Stimulated activated CD8-positive, alpha-beta memory T cell treated with anti-CD3 and anti-CD28 coated beads, Interleukin-4, amount 100 ng/mL, for 4 hours (primary cell): Measurements from ENCODE around the gene TPSD1.
"Not testable (repeated sequence)": the region's sequence is repeated elsewhere in the genome, so short reads cannot be mapped to it uniquely, and the experiment has no call there.

ENCODE experiments used
- DNase-seq, 2 donors: peaks; one replicate each; pipeline ENCODE4 v3.0.0-alpha.2; 2020; ENCODE audit warnings: low read depth in 2 of 2, low spot score in 1 of 2

The TPSD1 gene

DNA sequence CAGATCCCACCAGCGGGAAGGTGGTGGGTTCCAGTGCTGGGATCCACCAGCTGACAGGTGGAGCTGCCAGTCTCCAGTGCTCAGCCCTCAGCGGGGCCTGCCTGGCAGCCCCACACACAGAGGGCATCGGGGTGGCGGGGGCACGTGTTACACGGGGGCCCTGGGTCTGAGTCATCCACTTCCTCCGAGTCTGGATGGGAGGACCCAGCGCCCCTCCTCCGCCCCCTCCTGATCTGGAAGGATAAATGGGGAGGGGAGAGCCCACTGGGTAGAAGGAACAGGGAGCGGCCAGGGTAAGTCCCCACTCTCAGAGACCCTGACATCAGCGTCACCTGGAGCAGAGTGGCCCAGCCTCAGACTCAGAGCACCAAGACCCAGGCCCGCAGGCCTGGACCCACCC is 15.4 kb upstream of the TPSD1 start, which contains the start of gene TPSAB1:
Gene TPSAB1, plus strand, starts transcription at position 270 of the 400 bp plus-strand sequence. CDS start 234 bp downstream, outside the sequence.
- not testable (repeated sequence) for DNase-seq

GRCh38 chr16:1241081-1241480 is 14.8 kb upstream of the TPSD1 start:
- not testable (repeated sequence) for DNase-seq

DNA sequence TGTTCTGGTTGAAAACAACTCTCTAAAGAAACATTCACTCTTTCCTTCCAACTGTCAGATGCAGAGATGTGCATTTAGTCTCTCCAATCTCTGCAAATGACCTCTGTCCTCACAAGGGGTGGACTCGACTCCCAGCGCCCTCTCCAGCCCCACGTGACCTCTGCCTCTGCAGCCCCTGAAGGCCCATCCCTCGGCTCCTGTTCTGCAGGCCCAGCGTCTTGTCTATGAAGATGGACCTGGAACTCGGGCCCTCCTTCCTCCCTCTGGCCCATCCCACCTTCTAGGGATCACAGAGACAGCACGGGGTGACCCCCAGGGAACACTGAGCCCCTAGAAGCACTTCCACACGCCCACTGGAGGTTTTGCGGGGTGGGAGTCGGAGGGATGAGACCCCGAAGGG is 12.5 kb upstream of the TPSD1 start:
- DNase-seq = not testable (repeated sequence)

- DNase-seq = not testable (repeated sequence)
Measured at GRCh38 chr16:1243907-1244850, 11.7 kb upstream of the TPSD1 start.

DNA sequence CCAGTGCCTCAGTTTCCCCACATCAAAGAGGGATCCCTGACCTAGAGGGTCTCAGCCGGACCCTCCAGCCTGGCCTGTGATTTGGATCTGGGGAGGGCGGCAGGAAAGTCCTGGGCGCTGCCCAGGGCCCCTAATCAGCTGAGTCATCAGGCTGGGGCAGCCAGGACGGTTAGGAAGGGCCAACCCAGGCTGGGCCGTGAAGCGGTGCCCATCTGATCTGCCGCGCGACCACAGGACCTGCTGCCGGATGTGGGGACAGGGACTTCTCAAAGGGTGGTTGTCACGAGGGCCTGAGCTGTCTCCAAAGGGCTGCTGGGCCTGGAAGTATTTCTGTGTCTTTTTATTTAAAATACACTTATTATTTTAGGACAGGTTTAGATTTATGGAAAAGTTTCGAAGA is 11.0 kb upstream of the TPSD1 start:
- DNase-seq = no peak

DNA sequence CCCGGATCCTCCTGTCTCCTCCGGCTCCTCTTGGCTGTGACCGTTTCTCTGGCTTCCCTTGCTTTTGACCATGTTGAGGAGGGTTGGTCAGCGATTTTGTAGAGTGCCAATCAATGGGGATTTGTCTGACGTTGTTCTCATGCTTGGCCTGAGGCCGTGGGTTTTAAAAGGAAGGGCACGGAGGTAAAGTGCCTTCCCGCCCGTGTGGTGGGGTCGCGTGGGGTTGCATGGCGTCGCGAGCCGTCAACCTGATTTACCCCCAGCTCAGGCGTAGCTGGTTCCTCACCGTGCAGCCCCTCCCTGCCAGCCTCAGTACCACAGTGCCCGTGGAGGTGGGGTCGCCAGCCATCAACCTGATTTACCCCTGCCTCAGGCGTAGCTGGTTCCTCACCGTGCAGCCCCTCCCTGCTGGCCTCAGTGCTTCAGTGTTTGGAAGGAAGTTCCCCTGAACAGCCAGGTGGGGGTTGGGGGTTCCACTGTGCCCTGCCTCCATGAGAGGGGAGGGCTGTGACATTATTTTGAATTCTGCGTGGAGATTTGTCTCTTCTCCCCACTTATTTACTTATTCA is 10.3 kb upstream of the TPSD1 start:
- no peak for DNase-seq

- DNase-seq = not testable (repeated sequence)
Measured at GRCh38 chr16:1247903-1248537, 7.8 kb upstream of the TPSD1 start.

- not testable (repeated sequence) for DNase-seq
Measured at GRCh38 chr16:1249031-1249755, 6.7 kb upstream of the TPSD1 start.

GRCh38 chr16:1253701-1254364 is 2.0 kb upstream of the TPSD1 start:
- DNase-seq = not testable (repeated sequence)

DNA sequence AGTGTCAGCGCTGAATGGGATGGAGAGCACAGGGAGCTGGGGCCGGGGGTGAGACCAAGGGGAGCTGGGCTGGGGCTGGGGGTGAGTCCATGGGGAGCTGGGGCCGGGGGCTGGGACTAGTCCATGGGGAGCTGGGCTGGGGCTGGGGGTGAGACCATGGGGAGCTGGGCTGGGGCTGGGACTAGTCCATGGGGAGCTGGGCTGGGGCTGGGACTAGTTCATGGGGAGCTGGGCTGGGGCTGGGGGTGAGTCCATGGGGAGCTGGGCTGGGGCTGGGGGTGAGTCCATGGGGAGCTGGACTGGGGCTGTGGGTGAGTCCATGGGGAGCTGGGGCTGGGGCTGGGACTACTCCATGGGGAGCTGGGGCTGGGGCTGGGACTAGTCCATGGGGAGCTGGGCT is 1.0 kb upstream of the TPSD1 start:
- not testable (repeated sequence) for DNase-seq

- DNase-seq = not testable (repeated sequence)
Measured at GRCh38 chr16:1256296-1256873, 516 bp downstream of the TPSD1 start.

DNA sequence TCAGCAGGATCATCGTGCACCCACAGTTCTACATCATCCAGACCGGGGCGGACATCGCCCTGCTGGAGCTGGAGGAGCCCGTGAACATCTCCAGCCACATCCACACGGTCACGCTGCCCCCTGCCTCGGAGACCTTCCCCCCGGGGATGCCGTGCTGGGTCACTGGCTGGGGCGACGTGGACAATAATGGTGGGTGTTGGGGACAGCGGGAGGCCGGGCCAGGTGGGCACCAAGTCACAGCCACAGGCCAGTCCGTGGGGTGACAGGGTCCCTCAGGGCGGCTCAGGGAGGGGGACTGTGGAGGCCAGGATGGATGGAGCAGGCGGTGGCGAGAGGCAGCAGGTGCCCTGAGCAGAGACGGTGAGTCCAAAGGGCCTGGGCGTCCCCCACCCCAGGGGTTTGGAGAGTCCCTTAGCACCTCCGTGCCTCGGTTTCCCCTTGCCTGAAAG is 1.0 kb downstream of the TPSD1 start:
- DNase-seq = no peak

- no peak for DNase-seq
Measured at GRCh38 chr16:1257561-1258224, 1.8 kb downstream of the TPSD1 start.

GRCh38 chr16:1258225-1258600 is 2.3 kb downstream of the TPSD1 start:
- no peak for DNase-seq

- no peak for DNase-seq
Measured at GRCh38 chr16:1258906-1259759, 3.3 kb downstream of the TPSD1 start.

DNA sequence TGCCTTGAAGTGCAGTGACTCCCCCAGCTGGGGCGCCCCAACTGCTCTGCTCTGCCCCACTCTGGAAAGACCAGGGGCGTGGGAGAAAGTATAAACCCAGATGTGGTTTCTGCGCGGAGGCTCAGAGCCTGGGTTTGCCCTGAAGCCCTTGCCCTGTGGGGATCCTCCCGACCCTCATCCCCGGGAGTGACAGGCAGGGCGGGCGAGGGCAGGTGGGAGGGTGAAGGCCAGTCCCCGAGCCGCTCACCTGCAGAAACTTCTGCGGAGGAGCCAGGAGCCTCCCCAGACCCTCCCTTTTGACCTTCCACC is 3.8 kb downstream of the TPSD1 start:
- no peak for DNase-seq

DNA sequence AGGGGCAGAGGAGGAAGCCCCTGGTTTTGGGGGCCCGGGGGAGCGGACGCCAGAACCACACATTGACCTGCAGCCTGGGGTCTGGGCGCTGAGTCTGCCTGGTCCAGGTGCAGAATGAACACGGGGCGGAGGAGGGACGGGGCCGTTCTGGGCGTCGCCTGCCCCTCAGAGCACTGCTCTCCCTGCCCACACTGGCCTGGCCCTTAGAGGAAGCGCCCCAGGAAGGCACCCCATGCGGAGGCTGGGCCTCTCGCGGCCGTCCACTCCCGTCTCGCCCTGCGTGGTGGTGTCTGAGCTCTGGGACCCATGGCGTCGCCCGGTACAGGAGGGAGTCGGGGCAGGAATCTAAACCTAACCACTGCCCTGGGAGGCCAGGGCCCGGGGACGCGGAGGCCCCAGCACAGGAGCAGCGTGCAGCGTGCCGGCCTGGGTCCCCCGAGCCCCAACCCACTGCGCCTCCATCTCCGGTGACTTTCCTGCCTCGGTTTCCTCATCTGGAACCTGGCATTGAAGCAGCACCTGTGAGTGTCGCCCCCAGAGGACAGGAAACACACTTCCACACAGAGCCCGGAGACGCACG is 4.3 kb downstream of the TPSD1 start:
- DNase-seq = no peak

GRCh38 chr16:1261131-1261892 is 5.4 kb downstream of the TPSD1 start:
- DNase-seq = no peak
